Fibroblast of lung (primary cell): ENCODE measurements around the gene SLC2A5.

ENCODE experiments used
- CTCF ChIP-seq, 2 donors: IDR thresholded peaks in 1 of 2; conservative IDR thresholded peaks in 1 of 2; 1 replicate in 1 of 2; 2 replicates in 1 of 2; pipeline ENCODE4 v1.5.1; 2011 to 2012; ENCODE audit warnings: low read length in 2 of 2, control low read depth in 1 of 2, inconsistent platforms in 1 of 2, low read depth in 1 of 2, mild to moderate bottlenecking in 1 of 2
- EZH2 ChIP-seq: IDR thresholded peaks from 2 replicates; pipeline ENCODE4 v1.5.1; 2012; ENCODE audit warnings: low read length, control low read depth, mild to moderate bottlenecking; ENCODE audit errors: missing control alignments

GRCh38 chr1:9111957-9112356 lies 42.5 kb upstream of the SLC2A5 start:
- TF ChIP-seq CTCF (conservative IDR thresholded peaks at IDR 0.05 in 1 of 2, IDR thresholded peaks at IDR 0.05 in 1 of 2; ENCODE audit: low read depth in 1 of 2, low read length in 2 of 2) (no peak), EZH2 (no peak)
